Heart left ventricle (tissue), 16 donors: ENCODE measurements around the gene KCNH3. TPM values are rescaled to one million over a fixed set of nuclear protein-coding genes. Genes with fewer than 3 reads are reported as not detected.

Experiments used
- ATAC-seq, 4 donors: fragments of 200-7000 bp; cut with Tn5 transposase; one replicate each; pipeline ENCODE4 v1.9.1; 2020 to 2022; ENCODE audit warnings: moderate library complexity in 4 of 4, mild to moderate bottlenecking in 3 of 4, moderate number of reproducible peaks in 1 of 4
- DNase-seq, 5 donors: peaks; one replicate each; pipeline ENCODE4 v3.0.0-alpha.2; 2020
- H3K27ac ChIP-seq, 12 donors: fragments of 200-600 bp; sonication (generic) in 4 of 12; one replicate each; pipeline versions ENCODE4 v1.5.0 to v1.8.0; 2016 to 2022; ENCODE audit warnings: mild to moderate bottlenecking in 2 of 12
- H3K27me3 ChIP-seq, 9 donors: fragments of 200-600 bp; sonication (generic) in 2 of 9; one replicate each; pipeline versions ENCODE4 v1.5.1 to v1.8.0; 2016 to 2022; ENCODE audit warnings: mild to moderate bottlenecking in 3 of 9
- H3K36me3 ChIP-seq, 9 donors: fragments of 200-600 bp; sonication (generic) in 2 of 9; one replicate each; pipeline versions ENCODE4 v1.5.0 to v1.8.0; 2018 to 2022; ENCODE audit warnings: mild to moderate bottlenecking in 2 of 9
- H3K4me1 ChIP-seq, 12 donors: fragments of 200-600 bp; sonication (generic) in 4 of 12; one replicate each; pipeline versions ENCODE4 v1.5.0 to v1.8.0; 2016 to 2022; ENCODE audit warnings: mild to moderate bottlenecking in 3 of 12
- H3K4me3 ChIP-seq, 12 donors: fragments of 200-600 bp; sonication (generic) in 4 of 12; one replicate each; pipeline versions ENCODE4 v1.5.0 to v1.8.0; 2017 to 2022; ENCODE audit warnings: mild to moderate bottlenecking in 9 of 12, moderate library complexity in 4 of 12
- H3K9me3 ChIP-seq, 12 donors: fragments of 200-600 bp; sonication (generic) in 4 of 12; one replicate each; pipeline versions ENCODE4 v1.5.0 to v1.8.0; 2016 to 2022; ENCODE audit warnings: mild to moderate bottlenecking in 1 of 12
- POLR2A ChIP-seq, 2 donors: fragments of 450-650 bp; IDR thresholded peaks; one replicate each; pipeline ENCODE4 v1.6.1; 2017; ENCODE audit warnings: antibody characterized with exemption in 2 of 2, mild to moderate bottlenecking in 2 of 2, moderate library complexity in 2 of 2
- WGBS, 4 donors: extraction: QIAGEN DNeasy Blood & Tissue Kit in 2 of 4; methylation state at CpG; one replicate each; pipeline versions ENCODE4 v1.1.5 to v1.1.7; 2013 to 2018; 5-methylcytosine and 5-hydroxymethylcytosine counted together
- intact Hi-C, 10 donors: fragments of 100-400 bp; cut with DNase I; formaldehyde crosslinking; loops; one replicate each; pipeline versions ENCODE4 v1.11.1 to v1.14.2; 2022
- polyA plus RNA-seq, 2 donors: library from polyadenylated mRNA; stranded (reverse); fragments of 200-250 nt; gene quantifications; one replicate each; pipeline ENCODE4 v1.2.3, GENCODE V29; 2013
- total RNA-seq, 9 donors: library from RNA; depleted of rRNA in 2 of 9; stranded (reverse); fragments of >200 nt in 2 of 9; fragmentation: NEBNext Ultra II Directional in 3 of 9; extraction: Animal tissue kit (Norgen Biotek cat#: 25700) in 3 of 9; gene quantifications; one replicate each; pipeline versions ENCODE4 v1.1.0 to v1.2.4, GENCODE V29; 2016 to 2023
- TF ChIP-seq, protein P1 (sequence below), 12 donors: fragments of 200-600 bp; sonication (generic) in 4 of 12; IDR thresholded peaks; one replicate each; pipeline versions ENCODE4 v1.5.0 to v1.8.0; 2018 to 2022; ENCODE audit warnings: antibody characterized with exemption in 12 of 12, mild to moderate bottlenecking in 5 of 12
- donor health status: ischemic (EF 13 %, LVEDD 7.1; RV severe dilation, severe dysfunction).
- donor health status: healthy with polysubstance abuse.
- donor health status: DM: no; HTN: yes; CAD: no.
- donor health status: DM: no; HTN: no; CAD: no.
- donor health status: ischemic (EF 25% LVEDD 6.9; RV normal size, moderate dysfunction).
- donor health status: ischemic (EF 25% LVEDD 5.7; RV mildly dilated, moderate dysfunction).
- donor health status: healthy.
- donor health status: DM: yes; HTN: yes; CAD: no.
- donor health status: ischemic (EF 35%, LVEDD 5.7; RV mildly dilated, moderate dysfunction).
- donor health status: nonischemic (EF 11% LVEDD 7.7; RV severe dilation, severe dysfunction).
- donor health status: DM: yes; HTN: yes; CAD: no.
- donor health status: PGD.
- donor health status: ischemic (EF 29% LVEDD 5.4; RV normal size, mild dysfunction).
- donor health status: nonischemic (EF 23%, LVEDD 6.1; RV moderate dilation, normal function).

KCNH3 gene
- total and polyA plus RNA-seq, 11 donors = 0.14 to 2.2 (median 0.40) TPM

DNA sequence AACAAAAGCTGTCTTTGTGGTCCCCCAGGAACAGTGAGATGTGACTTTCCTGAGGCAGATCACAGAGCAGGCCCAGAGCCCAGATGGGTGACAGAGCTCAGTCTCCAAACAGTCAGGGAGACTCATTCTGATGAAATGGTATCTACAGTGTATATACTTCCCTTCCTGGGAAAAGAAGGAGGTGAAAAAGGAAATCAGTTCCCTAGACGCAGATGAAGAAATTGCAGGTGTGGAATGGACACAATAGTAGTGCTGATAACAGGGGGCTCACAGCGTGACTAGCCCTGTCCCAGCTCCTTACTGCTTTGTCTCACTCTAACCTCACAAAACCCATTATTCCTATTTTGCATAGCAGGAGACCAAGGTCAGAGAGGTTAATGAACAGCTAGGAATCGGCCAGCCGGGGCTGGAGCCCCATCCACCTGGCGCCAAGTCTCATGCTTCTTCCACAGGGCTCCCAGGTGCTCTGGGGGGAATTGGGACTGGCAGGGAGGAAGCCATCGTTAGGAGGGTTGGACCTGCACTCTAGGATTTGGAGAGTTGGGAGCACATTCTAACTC is 11.9 kb downstream of the KCNH3 start:
- 83 to 87% (median 84%) methylated on average over 6 of the region's 6 CpGs for WGBS, 4 donors
- peaks cover 0 to 26% (median 17%) of the 10 kb centered on the region in 12 donors for H3K4me1 ChIP-seq
- DNase-seq = no peak
- intact Hi-C loops = no loop called here
- H3K27ac ChIP-seq = no peak overlapping the region
- H3K9me3 ChIP-seq = no peaks in the 10 kb centered on the region
- no peak overlapping the region for H3K4me3 ChIP-seq
- H3K27me3 ChIP-seq = peaks cover 0 to 29% (median 7%) of the 10 kb centered on the region in 9 donors
- ATAC-seq = no peak
- no peak for TF ChIP-seq POLR2A (IDR thresholded peaks at IDR 0.05)
- TF ChIP-seq, protein P1, sequence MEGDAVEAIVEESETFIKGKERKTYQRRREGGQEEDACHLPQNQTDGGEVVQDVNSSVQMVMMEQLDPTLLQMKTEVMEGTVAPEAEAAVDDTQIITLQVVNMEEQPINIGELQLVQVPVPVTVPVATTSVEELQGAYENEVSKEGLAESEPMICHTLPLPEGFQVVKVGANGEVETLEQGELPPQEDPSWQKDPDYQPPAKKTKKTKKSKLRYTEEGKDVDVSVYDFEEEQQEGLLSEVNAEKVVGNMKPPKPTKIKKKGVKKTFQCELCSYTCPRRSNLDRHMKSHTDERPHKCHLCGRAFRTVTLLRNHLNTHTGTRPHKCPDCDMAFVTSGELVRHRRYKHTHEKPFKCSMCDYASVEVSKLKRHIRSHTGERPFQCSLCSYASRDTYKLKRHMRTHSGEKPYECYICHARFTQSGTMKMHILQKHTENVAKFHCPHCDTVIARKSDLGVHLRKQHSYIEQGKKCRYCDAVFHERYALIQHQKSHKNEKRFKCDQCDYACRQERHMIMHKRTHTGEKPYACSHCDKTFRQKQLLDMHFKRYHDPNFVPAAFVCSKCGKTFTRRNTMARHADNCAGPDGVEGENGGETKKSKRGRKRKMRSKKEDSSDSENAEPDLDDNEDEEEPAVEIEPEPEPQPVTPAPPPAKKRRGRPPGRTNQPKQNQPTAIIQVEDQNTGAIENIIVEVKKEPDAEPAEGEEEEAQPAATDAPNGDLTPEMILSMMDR (IDR thresholded peaks at IDR 0.05) = no peak
- H3K36me3 ChIP-seq = peaks cover 0 to 2% (median 0%) of the 10 kb centered on the region in 9 donors

DNA sequence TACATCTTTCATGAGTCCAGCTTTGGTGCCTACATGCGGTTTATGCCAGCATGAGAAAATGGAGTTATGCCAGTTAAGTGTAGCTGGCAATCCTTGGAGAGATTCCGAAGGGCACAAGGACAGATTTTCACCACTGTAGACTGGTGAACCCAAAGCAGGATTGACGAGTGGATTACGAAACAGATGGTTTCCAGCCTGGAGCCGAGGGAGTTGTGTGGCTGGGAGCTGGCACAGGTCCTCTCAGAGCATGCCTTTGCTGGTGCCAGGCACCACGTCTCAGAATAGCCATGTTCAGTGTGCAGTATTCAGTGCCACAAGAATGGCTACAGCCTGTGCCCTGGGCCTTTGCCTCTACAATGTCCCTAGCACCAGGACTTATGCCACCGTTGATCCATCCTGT is 13.2 kb downstream of the KCNH3 start:
- Histone ChIP-seq H3K4me1 (peaks cover 0 to 26% (median 17%) of the 10 kb centered on the region in 12 donors), H3K27me3 (peaks cover 0 to 29% (median 5%) of the 10 kb centered on the region in 9 donors), H3K36me3 (peaks cover 0 to 14% (median 11%) of the 10 kb centered on the region in 9 donors), H3K4me3 (no peak overlapping the region), H3K9me3 (no peaks in the 10 kb centered on the region), H3K27ac (peak overlapping the region in 9 of 12 donors; percentile 27 to 77 (median 64))
- TF ChIP-seq, protein P1 (IDR thresholded peaks at IDR 0.05) = no peak
- no peak for TF ChIP-seq POLR2A (IDR thresholded peaks at IDR 0.05)
- ATAC-seq = peak; percentile 65 to 83 (median 78)
- intact Hi-C loops = loop anchor here in 1 of 10 donors (2.0 kb wide), 1 partner anchor 71 kb away; the partner anchor contains the start of gene PRPF40B
- peak in 4 of 5 donors; percentile 47 to 85 (median 74) for DNase-seq
- WGBS, 4 donors = 38 to 55% (median 50%) methylated on average over 6 to 7 of the region's 7 CpGs

- TF ChIP-seq, protein P1 (IDR thresholded peaks at IDR 0.05) = no peak
- Histone ChIP-seq H3K4me1 (peaks cover 0 to 26% (median 17%) of the 10 kb centered on the region in 12 donors), H3K27me3 (peaks cover 0 to 25% (median 3%) of the 10 kb centered on the region in 9 donors), H3K36me3 (peaks cover 0 to 17% (median 15%) of the 10 kb centered on the region in 9 donors), H3K9me3 (no peaks in the 10 kb centered on the region), H3K27ac (peak overlapping the region in 9 of 12 donors; percentile 27 to 77 (median 64)), H3K4me3 (no peak overlapping the region)
- 44 to 52% (median 45%) methylated on average over 9 of the region's 9 CpGs for WGBS, 4 donors
- DNase-seq = no peak
- intact Hi-C loops = loop anchor here in 1 of 10 donors (2.0 kb wide), 1 partner anchor 70 kb away; the partner anchor contains the start of gene PRPF40B
- ATAC-seq = no peak
These were observed 13.6 kb downstream of the KCNH3 start for GRCh38 chr12:49552425-49552824.

DNA sequence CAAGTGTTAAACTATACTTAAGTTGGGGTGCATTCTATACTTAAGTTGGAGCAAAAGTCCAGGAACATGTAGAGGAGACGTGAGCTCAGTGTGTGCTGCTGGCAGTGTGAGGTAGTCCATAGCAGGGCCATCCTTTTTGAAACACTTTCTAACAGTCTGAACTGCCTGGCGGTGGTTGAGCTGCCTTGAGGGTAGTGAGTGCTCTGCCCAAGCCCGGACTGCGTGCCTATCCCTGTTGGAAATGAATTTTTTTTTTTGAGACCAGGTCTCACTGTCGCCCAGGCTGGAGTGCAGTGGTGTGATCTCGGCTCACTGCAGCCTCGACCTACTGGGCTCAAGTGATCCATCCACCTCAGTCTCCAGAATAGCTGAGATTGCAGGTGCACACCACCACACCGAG is 14.1 kb downstream of the KCNH3 start:
- Histone ChIP-seq H3K4me3 (no peak overlapping the region), H3K4me1 (peaks cover 0 to 29% (median 17%) of the 10 kb centered on the region in 12 donors), H3K9me3 (no peaks in the 10 kb centered on the region), H3K27me3 (peaks cover 0 to 20% (median 0%) of the 10 kb centered on the region in 9 donors), H3K27ac (peak overlapping the region in 5 of 12 donors; percentile 46 to 77 (median 64)), H3K36me3 (peaks cover 0 to 22% (median 20%) of the 10 kb centered on the region in 9 donors)
- DNase-seq = peak in 1 of 5 donors; percentile 3
- no peak for ATAC-seq
- 72 to 81% (median 79%) methylated on average over 8 of the region's 8 CpGs for WGBS, 4 donors
- intact Hi-C loops = loop anchor here in 1 of 10 donors (2.0 kb wide), 1 partner anchor 70 kb away; the partner anchor contains the start of gene PRPF40B
- TF ChIP-seq POLR2A (IDR thresholded peaks at IDR 0.05) = no peak
- TF ChIP-seq, protein P1 (IDR thresholded peaks at IDR 0.05) = no peak
